ENCODE results near the gene GET4. TPM values are rescaled to one million over a fixed set of nuclear protein-coding genes. Genes with fewer than 3 reads are reported as not detected.
A peak's percentile ranks its signal among the peaks of the same experiment; 100 is the strongest.

The GET4 gene
- polyA plus RNA-seq, 1 donor (not counting 4 experiments of a cell fraction or from before 2014, with no cell fraction given): 21.1 TPM

GRCh38 chr7:909358-910329 is 33.3 kb downstream of the GET4 start:
- peaks cover 10% of the 10 kb centered on the region for H3K27me3 ChIP-seq (ENCODE audit: control insufficient read depth, extremely low read depth, insufficient read depth, low read length)
- H3K36me3 ChIP-seq (ENCODE audit: control insufficient read depth in 2 of 2, extremely low read depth in 1 of 2, insufficient read depth in 2 of 2, low read length in 2 of 2): no peaks in the 10 kb centered on the region
- no peak overlapping the region for H2AFZ ChIP-seq (ENCODE audit: control insufficient read depth, low read length)
- no peaks in the 10 kb centered on the region for H4K20me1 ChIP-seq (ENCODE audit: control insufficient read depth, extremely low read depth, insufficient read depth, low read length)
- H3K9me1 ChIP-seq (ENCODE audit: control insufficient read depth, extremely low read depth, insufficient read depth, low read length): no peaks in the 10 kb centered on the region
- DNase-seq (ENCODE audit: low read depth, low spot score) (no peak), FAIRE-seq (no peak)
- peak overlapping the region; percentile 37 for H3K4me2 ChIP-seq (ENCODE audit: control insufficient read depth, extremely low read depth, insufficient read depth, low read depth, low read length)
- H3K9me3 ChIP-seq (ENCODE audit: control insufficient read depth, low read depth, low read length): no peaks in the 10 kb centered on the region
- no peak overlapping the region for H3K4me3 ChIP-seq (ENCODE audit: control insufficient read depth in 2 of 3, extremely low read depth in 1 of 3, insufficient read depth in 2 of 3, low read depth in 1 of 3, low read length in 3 of 3)
- TF ChIP-seq EZH2 (IDR thresholded peaks at IDR 0.05; ENCODE audit: low read length): no peak
- no peak for TF ChIP-seq CTCF (optimal IDR thresholded peaks at IDR 0.05 in 1 of 3, IDR thresholded peaks at IDR 0.05 in 1 of 3, conservative IDR thresholded peaks at IDR 0.05 in 1 of 3; ENCODE audit: extremely low read depth in 1 of 3, insufficient read depth in 2 of 3, low read length in 3 of 3)
- H3K9ac ChIP-seq (ENCODE audit: control insufficient read depth, extremely low read depth, insufficient read depth, low read length): no peak overlapping the region
- H3K79me2 ChIP-seq (ENCODE audit: control insufficient read depth, insufficient read depth, low read length): no peaks in the 10 kb centered on the region
- H3K27ac ChIP-seq (ENCODE audit: control insufficient read depth, insufficient read depth, low read length): no peak overlapping the region
- dilution Hi-C loops (cut with MboI; ENCODE audit: extremely low pct_ligation_motif_present, low sequenced_read_pairs): no loop called here
- H3K4me1 ChIP-seq (ENCODE audit: control insufficient read depth, extremely low read depth, insufficient read depth, low read length): peaks cover 10% of the 10 kb centered on the region

- TF ChIP-seq CTCF (optimal IDR thresholded peaks at IDR 0.05 in 1 of 3, IDR thresholded peaks at IDR 0.05 in 1 of 3, conservative IDR thresholded peaks at IDR 0.05 in 1 of 3; ENCODE audit: extremely low read depth in 1 of 3, insufficient read depth in 2 of 3, low read length in 3 of 3) (no peak), EZH2 (IDR thresholded peaks at IDR 0.05; ENCODE audit: low read length) (no peak)
- Histone ChIP-seq H3K9me3 (ENCODE audit: control insufficient read depth, low read depth, low read length) (no peaks in the 10 kb centered on the region), H4K20me1 (ENCODE audit: control insufficient read depth, extremely low read depth, insufficient read depth, low read length) (no peaks in the 10 kb centered on the region), H3K79me2 (ENCODE audit: control insufficient read depth, insufficient read depth, low read length) (no peaks in the 10 kb centered on the region), H3K9me1 (ENCODE audit: control insufficient read depth, extremely low read depth, insufficient read depth, low read length) (no peaks in the 10 kb centered on the region), H2AFZ (ENCODE audit: control insufficient read depth, low read length) (no peak overlapping the region), H3K36me3 (ENCODE audit: control insufficient read depth in 2 of 2, extremely low read depth in 1 of 2, insufficient read depth in 2 of 2, low read length in 2 of 2) (no peaks in the 10 kb centered on the region), H3K4me1 (ENCODE audit: control insufficient read depth, extremely low read depth, insufficient read depth, low read length) (peaks cover 13% of the 10 kb centered on the region), H3K27ac (ENCODE audit: control insufficient read depth, insufficient read depth, low read length) (no peak overlapping the region), H3K9ac (ENCODE audit: control insufficient read depth, extremely low read depth, insufficient read depth, low read length) (no peak overlapping the region), H3K4me3 (ENCODE audit: control insufficient read depth in 2 of 3, extremely low read depth in 1 of 3, insufficient read depth in 2 of 3, low read depth in 1 of 3, low read length in 3 of 3) (no peak overlapping the region), H3K27me3 (ENCODE audit: control insufficient read depth, extremely low read depth, insufficient read depth, low read length) (peaks cover 4% of the 10 kb centered on the region), H3K4me2 (ENCODE audit: control insufficient read depth, extremely low read depth, insufficient read depth, low read depth, low read length) (no peak overlapping the region)
- FAIRE-seq: no peak
- dilution Hi-C loops (cut with MboI; ENCODE audit: extremely low pct_ligation_motif_present, low sequenced_read_pairs): no loop called here
- DNase-seq (ENCODE audit: low read depth, low spot score): no peak
Observed at GRCh38 chr7:910441-910861, 34.1 kb downstream of the GET4 start.
